HCEC 1CT (cell line): ENCODE results near the gene ITLN1.
A peak's percentile ranks its signal among the peaks of the same experiment; 100 is the strongest.

Experiments
- DNase-seq: peaks from one replicate; pipeline ENCODE4 v3.0.0-alpha.2; 2017

Gene ITLN1

DNA sequence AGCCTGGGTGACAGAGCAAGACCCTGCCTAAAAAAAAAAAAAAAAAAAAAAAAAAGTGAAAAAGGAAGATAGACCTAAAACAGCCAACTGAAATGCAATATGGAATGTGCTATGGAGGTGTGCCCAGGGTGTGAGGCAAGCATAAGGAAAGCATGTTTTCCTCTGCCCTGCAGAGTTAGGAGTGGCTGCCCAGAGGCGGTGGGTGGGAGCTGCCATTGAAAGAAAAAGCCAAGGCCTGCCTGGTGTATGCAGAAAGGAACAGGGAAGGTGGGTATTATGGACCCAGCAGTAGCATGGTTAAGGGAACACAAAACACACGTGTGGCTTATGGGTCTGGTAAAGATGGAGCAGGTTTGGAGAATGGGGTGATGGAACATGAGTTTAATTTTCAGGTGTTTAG is 31.2 kb downstream of the ITLN1 start:
- no peak for DNase-seq

GRCh38 chr1:160853014-160853413 is 32.0 kb downstream of the ITLN1 start:
- no peak for DNase-seq

DNA sequence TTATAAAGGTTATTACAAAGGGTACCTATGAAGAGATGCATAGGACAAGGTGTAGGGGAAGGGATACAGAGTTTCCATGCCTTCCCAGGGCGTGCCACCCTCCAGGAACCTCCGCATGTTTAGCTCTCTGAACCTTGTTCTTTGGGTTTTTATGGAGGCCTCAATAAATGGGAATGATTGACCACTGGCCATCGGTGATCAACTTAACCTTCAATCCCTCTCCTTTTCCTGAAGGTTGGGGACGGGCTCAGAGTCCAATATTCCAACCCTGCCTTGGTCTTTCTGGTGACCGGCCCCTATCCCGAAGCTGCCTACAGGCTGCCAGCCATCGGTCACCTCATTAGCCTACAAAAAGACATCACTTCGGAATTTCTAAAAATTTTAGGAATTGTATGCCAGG is 34.0 kb downstream of the ITLN1 start:
- DNase-seq, result no peak

GRCh38 chr1:160850541-160850940 is 34.4 kb downstream of the ITLN1 start:
- DNase-seq, result no peak

- DNase-seq, result no peak
These were observed 38.7 kb downstream of the ITLN1 start for GRCh38 chr1:160846281-160846680.

DNA sequence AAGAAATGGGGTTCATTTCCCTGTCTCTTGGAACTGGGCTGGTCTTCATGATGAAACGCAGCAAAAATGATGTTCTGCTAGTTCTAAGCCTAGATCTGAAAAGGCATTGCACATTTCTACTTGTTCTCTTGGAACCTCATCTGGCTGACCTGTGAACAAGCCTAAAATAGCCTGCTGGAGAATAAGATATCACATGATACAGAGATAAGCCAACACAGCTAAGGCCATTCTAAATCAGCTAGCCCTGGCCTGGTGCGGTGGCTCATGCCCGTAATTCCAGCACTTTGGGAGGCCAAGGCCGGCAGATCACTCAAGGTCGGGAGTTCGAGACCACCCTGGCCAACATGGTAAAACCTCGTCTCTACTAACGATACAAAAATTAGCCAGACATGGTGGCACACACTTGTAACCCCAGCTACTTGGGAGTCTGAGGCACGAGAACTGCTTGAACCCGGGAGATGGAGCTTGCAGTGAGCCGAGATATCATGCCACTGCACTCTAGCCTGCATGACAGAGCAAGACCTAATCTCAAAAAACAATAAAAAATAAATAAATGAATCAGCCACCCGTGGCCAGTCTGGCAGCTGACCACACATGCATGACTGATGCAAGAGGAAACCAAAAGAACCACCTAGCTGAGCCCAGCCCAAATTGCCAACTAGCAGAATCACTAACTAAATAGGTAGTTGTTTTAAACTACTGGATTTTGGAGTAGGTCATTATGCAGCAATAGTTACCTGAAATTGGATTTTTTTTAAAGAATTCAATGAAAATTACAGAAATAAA is 40.3 kb downstream of the ITLN1 start:
- DNase-seq, result no peak

GRCh38 chr1:160841079-160841478 is 43.9 kb downstream of the ITLN1 start:
- no peak for DNase-seq

- DNase-seq, result no peak
These were observed 45.2 kb downstream of the ITLN1 start for GRCh38 chr1:160839746-160840145.

GRCh38 chr1:160838888-160839287 is 46.1 kb downstream of the ITLN1 start:
- no peak for DNase-seq

GRCh38 chr1:160837558-160838205 is 47.3 kb downstream of the ITLN1 start:
- DNase-seq, result no peak

GRCh38 chr1:160836981-160837557 is 47.9 kb downstream of the ITLN1 start:
- DNase-seq, result no peak

DNA sequence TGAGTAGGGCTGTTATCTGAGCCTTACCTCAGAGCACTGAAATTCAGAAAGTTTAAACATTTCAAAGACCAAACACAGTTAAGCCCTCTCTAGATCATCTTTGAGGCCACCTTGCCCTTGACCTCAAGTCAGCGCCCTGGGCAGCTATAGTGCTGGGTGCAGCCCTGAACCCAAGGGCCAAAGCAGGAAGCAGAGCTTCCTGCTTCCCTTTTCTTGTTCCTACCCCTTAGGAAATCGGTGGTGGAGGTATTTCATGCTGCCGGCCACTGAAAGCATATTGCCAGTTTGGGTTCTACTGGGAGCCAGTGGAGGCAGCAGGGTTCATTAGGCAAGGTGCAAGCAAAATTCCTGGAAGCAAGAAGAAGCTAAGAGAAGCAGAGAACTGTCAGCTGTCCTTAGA is 48.4 kb downstream of the ITLN1 start:
- no peak for DNase-seq

GRCh38 chr1:160835751-160836150 is 49.2 kb downstream of the ITLN1 start:
- DNase-seq, result no peak

- DNase-seq, result peak; percentile 47
These were observed 49.9 kb downstream of the ITLN1 start for GRCh38 chr1:160834945-160835565.

DNA sequence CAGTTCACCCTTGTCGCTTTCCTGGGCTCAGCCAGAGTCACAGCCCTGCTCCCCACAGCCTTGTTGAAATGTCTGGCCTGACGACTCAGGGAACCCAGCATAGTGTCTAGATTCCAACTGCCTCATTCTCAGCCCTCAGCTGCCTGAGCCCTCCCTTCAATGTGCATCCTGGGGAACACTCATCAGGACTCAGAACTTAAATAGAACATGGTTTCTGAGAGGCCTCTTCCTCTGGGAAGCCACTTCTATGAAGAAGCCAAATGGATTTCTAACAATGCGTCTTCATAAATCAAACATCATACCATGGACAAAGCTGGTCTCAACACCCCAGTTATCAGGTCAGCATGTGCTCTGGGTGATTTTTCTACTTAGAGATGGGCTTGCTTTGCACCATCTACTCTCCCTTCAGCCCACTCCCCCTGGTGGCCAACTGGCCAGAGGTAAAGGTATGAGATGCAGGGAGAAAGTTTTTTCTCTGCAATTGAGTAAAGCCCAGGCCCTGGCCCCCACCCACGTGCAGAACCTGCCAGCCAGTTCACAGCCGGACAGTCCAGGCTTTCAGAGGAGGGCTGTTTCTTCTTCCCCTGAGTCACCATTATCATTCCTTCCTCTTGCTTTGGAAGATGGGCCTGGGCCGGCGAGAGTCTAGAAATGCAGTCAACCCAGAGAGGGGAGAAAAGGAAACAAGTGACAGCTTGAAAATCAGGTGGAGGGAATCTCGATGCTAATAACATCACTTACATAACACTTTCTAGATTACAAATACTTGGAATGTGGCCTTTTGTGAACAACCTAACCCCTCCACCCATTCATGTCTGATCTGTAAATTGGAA is 54.4 kb downstream of the ITLN1 start:
- DNase-seq, result peak; percentile 38

GRCh38 chr1:160829766-160830165 is 55.2 kb downstream of the ITLN1 start:
- no peak for DNase-seq

GRCh38 chr1:160827418-160827817 is 57.6 kb downstream of the ITLN1 start:
- DNase-seq, result no peak

- DNase-seq, result no peak
These were observed 58.4 kb downstream of the ITLN1 start for GRCh38 chr1:160826546-160826945.
